HG03159 (cell line): ENCODE data around the gene TFAP2B.

ENCODE experiments used
- ATAC-seq: cut with Tn5 transposase; IDR thresholded peaks from one replicate; pipeline ENCODE4 v1.9.1; 2021; ENCODE audit warnings: mild to moderate bottlenecking, moderate library complexity; ENCODE audit not compliant: unreplicated experiment

The TFAP2B gene

GRCh38 chr6:50818673-50819072, at the start of gene TFAP2B:
TFAP2B (plus strand) TSS chr6:50818871; CDS start chr6:50818892, 21 bp downstream.
- no peak for ATAC-seq

GRCh38 chr6:50778696-50779095, 40.0 kb upstream of the TFAP2B start:
- ATAC-seq: no peak

GRCh38 chr6:50780382-50780781, 38.3 kb upstream of the TFAP2B start:
- ATAC-seq: no peak

GRCh38 chr6:50785921-50786320, 32.8 kb upstream of the TFAP2B start:
- ATAC-seq: no peak

GRCh38 chr6:50791900-50792508, 26.7 kb upstream of the TFAP2B start:
- peak; percentile 84 for ATAC-seq

- ATAC-seq: no peak
Observed at GRCh38 chr6:50792771-50793170, 25.9 kb upstream of the TFAP2B start.

- ATAC-seq: no peak
Observed at GRCh38 chr6:50795574-50795973, 23.1 kb upstream of the TFAP2B start.

GRCh38 chr6:50804283-50804682, 14.4 kb upstream of the TFAP2B start:
- no peak for ATAC-seq

GRCh38 chr6:50807035-50807434, 11.6 kb upstream of the TFAP2B start:
- ATAC-seq: no peak

GRCh38 chr6:50815436-50816114, 3.1 kb upstream of the TFAP2B start:
- peak; percentile 41 for ATAC-seq

GRCh38 chr6:50816115-50816675, 2.5 kb upstream of the TFAP2B start:
- peak; percentile 74 for ATAC-seq

GRCh38 chr6:50816947-50817645, 1.6 kb upstream of the TFAP2B start:
- no peak for ATAC-seq

- ATAC-seq: no peak
Observed at GRCh38 chr6:50817646-50817950, 1.1 kb upstream of the TFAP2B start.

GRCh38 chr6:50818020-50818419, 651 bp upstream of the TFAP2B start:
- ATAC-seq: no peak

GRCh38 chr6:50819466-50819903, 814 bp downstream of the TFAP2B start:
- ATAC-seq: no peak

- ATAC-seq: no peak
Observed at GRCh38 chr6:50819904-50820868, 1.5 kb downstream of the TFAP2B start.

- ATAC-seq: no peak
Observed at GRCh38 chr6:50820869-50821264, 2.2 kb downstream of the TFAP2B start.

- ATAC-seq: no peak
Observed at GRCh38 chr6:50821441-50822077, 2.9 kb downstream of the TFAP2B start.

- no peak for ATAC-seq
Observed at GRCh38 chr6:50822078-50822476, 3.4 kb downstream of the TFAP2B start.
